GM19452 (cell line): Measurements from ENCODE around the gene SF3B1.
"Not testable (repeated sequence)": the region's sequence is repeated elsewhere in the genome, so short reads cannot be mapped to it uniquely, and the experiment has no call there.

Experiments
- ATAC-seq: cut with Tn5 transposase; IDR thresholded peaks from one replicate; pipeline ENCODE4 v1.9.1; 2021; ENCODE audit not compliant: unreplicated experiment

Gene SF3B1

DNA sequence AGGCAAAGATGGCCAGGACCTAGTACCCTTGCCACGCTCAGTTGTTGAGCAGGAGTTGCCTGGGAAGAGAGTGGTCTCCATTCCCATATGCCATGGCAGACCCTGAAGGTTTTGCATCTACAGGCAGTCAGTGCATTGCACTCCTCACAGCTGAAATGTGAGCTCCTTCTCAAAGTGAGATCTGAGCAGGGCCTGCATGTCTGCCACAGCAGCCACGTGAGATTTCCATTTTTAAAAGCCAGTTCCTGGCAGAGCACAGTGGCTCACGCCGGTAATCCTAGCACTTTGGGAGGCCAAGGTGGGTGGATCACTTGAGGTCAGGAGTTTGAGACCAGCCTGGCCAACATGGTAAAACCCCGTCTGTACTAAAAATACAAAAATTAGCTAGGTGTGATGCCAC is 90.9 kb downstream of the SF3B1 start:
- ATAC-seq, result not testable (repeated sequence)

DNA sequence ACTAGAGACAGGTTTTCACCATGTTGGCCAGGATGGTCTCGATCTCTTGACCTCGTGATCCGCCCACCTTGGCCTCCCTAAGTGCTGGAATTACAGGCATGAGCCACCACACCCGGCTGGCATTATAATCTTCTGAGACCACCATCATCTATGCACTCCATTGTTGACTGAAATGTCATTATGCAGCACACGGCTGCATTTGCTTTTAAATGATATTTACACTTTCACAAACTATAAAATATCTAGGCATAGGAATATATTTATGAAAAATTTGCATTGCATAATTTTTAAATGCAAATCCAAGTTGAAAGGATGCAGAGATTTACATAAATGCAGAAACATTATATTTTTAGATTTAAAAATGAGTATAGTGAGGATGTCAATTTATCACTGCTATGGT is 94.2 kb downstream of the SF3B1 start:
- ATAC-seq, result no peak
